Subcutaneous adipose tissue (tissue), 4 donors: Measurements from ENCODE around the gene MAB21L4. TPM values are rescaled to one million over a fixed set of nuclear protein-coding genes. Genes with fewer than 3 reads are reported as not detected.

Experiments used
- total RNA-seq, 4 donors: library from RNA; depleted of rRNA; stranded (reverse); fragments of >200 nt; gene quantifications; one replicate each; pipeline ENCODE4 v1.1.0, GENCODE V29; 2016
- TF ChIP-seq, protein P1 (sequence below): fragments of 450-650 bp; IDR thresholded peaks from one replicate; pipeline ENCODE4 v1.5.1; 2016; ENCODE audit warnings: low read depth, mild to moderate bottlenecking, control low read depth, antibody characterized with exemption, moderate library complexity

MAB21L4 gene
- total RNA-seq, 4 donors from 2014 or later, result not detected

DNA sequence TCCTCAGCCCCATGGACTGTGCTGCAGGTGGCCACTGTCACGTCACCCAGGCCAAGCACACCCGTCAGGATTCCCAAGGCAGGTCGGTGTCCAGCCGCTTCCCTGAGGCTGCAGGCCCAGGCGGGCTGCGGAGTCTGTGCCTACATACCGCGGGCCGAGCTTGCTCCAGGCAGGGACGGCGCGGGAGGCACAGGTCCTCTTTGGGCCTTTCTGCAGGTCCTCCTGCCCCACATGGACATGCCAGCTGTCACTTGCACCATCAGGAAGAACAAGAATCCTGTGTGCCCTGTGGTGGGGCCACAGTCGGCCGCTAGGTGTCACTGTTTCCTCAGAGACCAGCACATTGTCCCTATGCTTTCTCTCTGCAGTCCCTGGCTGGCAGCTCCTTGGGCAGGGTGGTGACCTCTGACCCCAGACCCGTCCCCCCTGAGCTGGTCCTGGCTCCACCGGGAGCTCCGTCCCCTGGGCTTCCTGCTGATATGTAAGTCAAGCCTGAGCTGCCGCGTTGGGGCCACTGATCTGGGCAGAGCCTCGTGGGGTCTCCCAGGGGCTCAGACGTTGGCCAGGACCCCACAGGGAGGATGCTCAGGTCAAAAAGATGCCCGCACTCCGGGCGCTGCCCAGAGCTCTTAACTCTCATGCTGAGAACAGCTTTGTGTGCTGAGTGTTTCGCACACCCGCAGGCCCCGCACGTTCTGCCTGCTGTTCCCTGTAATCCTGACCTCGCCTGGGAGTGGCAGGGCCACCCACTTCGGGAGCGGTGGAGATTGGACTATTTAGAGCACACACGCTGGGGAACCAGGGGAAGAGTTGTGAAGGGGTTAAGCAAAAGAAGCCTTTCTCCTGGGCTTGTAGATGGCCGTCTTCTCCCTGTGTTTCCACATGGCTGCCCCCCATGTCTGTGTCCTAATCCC lies 44.6 kb downstream of the MAB21L4 start:
- TF ChIP-seq, protein P1, sequence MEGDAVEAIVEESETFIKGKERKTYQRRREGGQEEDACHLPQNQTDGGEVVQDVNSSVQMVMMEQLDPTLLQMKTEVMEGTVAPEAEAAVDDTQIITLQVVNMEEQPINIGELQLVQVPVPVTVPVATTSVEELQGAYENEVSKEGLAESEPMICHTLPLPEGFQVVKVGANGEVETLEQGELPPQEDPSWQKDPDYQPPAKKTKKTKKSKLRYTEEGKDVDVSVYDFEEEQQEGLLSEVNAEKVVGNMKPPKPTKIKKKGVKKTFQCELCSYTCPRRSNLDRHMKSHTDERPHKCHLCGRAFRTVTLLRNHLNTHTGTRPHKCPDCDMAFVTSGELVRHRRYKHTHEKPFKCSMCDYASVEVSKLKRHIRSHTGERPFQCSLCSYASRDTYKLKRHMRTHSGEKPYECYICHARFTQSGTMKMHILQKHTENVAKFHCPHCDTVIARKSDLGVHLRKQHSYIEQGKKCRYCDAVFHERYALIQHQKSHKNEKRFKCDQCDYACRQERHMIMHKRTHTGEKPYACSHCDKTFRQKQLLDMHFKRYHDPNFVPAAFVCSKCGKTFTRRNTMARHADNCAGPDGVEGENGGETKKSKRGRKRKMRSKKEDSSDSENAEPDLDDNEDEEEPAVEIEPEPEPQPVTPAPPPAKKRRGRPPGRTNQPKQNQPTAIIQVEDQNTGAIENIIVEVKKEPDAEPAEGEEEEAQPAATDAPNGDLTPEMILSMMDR, result no peak

DNA sequence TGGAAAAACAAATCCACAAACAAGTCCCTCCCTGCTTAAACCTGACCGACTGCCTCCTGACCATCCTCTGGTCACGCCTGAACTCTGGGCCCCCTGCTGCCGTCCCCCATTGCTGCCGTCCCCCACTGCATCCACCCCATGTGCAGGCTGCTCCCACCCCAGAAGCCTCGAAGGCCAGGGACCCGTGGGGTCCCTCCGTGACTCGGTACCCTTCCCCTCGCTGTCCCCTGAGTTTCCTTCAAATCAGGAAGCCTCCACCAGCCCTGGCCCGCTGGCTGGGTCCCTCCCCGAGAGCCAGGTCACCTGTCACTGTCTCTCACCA lies 45.2 kb downstream of the MAB21L4 start:
- TF ChIP-seq, protein P1, result no peak

DNA sequence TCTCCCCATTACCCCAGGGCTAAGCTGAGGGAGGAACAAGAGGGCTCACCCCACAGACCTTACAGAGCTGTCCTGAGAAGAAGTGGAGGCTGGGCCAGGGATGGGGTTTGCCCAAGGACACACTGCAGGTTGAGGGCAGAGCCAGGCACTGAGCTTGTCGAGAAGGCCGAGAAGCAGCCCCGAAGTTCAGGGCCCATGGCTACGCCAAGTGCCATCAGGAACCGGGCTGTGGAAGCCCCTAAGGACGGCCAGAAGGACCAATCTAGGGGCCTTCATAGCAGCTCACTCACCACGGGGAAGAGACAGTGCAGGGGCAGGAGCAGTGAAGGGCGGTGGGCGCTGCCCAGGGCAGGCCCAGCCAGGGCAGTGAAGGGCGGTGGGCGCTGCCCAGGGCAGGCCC lies 45.9 kb downstream of the MAB21L4 start:
- TF ChIP-seq, protein P1, result no peak

DNA sequence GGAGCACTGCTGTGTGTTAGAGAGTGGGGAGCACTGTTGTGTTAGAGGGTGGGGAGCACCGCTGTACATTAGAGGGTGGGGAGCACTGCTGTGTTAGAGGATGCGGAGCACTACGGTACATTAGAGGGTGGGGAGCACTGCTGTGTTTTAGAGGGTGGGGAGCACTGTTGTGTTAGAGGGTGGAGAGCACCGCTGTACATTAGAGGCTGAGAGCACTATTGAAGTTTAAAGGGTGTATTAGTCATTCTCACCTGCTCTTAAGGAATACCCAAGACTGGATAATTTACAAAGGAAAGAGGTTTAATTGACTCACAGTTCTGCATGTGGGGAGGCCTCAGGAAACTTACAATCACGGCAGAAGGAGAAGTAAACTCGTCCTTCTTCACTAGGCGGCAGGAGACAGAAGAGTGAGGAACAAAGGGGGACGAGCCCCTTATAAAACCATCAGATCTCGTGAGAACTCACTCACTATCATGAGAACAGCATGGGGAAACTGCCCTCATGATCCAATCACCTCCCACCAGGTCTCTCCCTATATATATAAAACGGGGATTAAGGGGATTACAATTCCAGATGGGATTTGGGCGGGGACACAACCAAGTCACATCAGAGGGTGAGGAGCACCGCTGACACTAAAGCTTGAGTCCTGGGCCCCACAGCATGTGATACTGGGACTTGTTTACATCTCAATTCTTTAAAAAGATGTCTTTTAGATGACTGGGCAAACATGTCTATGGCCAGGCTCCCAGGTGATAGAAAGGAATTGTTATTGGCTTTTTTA lies 46.9 kb downstream of the MAB21L4 start:
- TF ChIP-seq, protein P1, result no peak

DNA sequence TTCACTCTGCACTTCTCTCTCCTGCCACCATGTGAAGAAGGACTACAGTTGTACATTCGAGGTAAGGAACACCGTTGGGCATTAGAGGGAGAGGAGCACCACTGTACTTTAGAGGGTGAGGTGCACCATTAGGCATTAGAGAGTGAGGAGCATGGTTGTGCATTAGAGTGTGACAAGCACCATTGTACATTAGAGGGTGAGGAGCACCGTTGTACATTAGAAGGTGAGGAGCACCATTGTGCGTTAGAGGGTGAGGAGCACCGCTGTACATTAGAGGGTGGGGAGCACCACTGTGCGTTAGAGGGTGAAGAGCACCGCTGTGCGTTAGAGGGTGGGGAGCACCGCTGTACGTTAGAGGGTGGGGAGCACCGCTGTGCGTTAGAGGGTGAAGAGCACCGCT lies 48.1 kb downstream of the MAB21L4 start:
- TF ChIP-seq, protein P1, result no peak

DNA sequence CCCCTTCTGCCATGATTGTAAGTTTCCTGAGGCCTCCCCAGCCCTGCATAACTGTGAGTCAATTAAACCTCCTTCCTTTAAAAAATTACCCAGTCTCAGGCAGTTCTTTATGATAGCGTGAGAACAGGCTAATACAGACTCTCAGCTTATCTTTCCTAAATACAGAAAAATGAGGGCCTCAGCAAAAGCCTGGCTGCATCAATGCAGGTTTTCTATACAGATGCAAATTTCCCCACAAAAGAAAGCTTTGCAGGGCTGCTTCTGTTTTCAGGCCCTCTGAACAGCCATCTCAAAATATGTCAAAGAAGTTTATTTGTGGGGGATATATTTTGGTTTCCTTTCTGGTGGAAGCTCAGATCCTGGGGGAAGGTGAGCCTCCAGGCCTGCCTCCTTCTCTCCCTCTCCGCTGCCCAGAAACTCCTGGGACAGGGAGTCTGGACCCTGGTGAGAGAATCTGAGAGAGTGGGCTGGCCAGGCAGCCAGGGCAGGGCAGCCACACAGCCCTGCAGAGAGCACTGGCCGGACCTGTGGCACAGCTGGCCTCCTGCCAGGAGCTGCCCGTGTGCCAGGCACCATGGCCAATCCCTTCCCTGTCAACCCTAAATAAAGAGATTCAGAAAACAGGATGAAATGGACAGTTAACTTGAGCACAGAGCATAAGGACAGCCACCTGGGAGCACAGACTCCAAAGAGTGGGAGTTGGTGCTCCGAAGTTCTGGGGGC lies 48.9 kb downstream of the MAB21L4 start:
- TF ChIP-seq, protein P1, result no peak
